Stimulated activated naive CD4-positive, alpha-beta T cell (primary cell): Measurements from ENCODE around the gene XYLT1.
A peak's percentile ranks its signal among the peaks of the same experiment; 100 is the strongest.

ENCODE experiments used
- DNase-seq, 6 experiments: peaks; one replicate each; lab custom pipeline; 2025; lab: John Stamatoyannopoulos, UW

Gene XYLT1

GRCh38 chr16:17375461-17376304, 95.1 kb downstream of the XYLT1 start:
- no peak for DNase-seq

DNA sequence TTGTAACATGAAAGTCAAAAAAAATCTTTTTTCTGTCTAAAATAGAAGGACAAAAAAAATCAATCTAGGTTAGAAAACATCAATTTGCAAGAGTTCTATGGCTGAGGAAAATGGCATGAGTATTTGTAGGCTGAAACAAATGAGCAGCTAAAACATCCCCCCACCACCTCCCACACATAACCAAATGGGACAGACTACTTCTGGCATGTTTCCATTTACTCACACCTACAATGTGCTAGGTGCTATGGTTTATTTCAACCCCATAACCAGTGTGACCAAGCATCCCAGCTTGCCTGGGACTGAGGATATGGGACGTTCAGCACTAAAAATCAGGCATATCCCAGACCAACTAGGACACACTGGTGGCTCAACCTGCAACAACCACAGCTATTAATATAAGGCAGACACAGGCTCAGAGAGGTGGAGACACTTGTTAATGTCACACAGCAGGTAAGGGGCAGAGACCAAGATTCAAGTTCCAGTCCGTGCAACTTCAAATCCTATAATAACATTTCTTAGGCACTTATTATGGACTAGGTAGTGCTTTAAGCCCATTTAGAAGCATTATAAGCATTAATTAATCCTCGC, 96.0 kb downstream of the XYLT1 start:
- no peak for DNase-seq

GRCh38 chr16:17373533-17373932, 97.2 kb downstream of the XYLT1 start:
- no peak for DNase-seq

DNA sequence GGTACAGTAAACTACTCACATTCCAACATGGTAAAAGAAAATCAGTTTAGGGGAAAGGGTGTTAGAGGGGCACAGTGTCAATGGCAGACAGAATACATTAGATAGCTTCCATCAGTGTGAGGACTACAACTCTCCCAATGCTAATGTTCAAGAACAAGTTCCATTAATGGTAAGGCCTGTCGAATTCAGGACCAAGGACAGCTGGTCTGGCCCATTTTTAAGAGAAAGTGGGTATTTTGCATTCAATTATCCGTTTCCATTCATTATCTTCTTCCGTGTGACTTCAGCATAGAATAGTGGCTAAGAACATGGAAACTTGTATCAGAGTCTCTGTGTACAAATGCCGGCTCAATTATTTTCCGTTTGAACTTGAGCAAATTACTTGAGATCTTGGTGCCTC, 98.4 kb downstream of the XYLT1 start:
- DNase-seq, result no peak

- no peak for DNase-seq
These were observed 99.5 kb downstream of the XYLT1 start for GRCh38 chr16:17371299-17371698.

DNA sequence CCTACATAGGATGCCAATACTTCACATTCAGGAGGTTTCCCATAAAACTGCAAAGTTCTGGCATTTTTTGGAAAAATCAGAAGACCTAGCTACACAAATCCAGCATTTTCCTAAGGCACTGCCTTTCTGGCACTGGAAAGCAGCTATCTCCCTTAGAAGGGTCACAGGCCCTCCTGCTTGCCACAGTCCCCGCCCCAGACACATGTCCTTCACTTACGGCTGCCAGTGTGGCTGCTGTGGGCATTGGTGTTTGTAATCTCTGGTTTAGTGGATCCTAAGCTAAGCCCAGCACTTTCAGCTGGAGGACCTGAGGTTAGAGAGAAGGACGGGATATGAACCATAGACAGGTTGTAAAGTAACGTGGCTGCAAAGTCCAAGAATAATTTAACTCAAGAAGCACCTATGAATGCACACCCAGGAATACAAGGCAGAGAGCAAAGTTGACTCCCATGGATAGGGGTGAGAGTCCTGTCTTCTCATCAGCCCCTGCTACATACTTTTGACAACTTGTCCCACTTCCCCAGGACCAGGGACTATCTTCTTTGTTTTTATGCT, 100.0 kb downstream of the XYLT1 start:
- no peak for DNase-seq

DNA sequence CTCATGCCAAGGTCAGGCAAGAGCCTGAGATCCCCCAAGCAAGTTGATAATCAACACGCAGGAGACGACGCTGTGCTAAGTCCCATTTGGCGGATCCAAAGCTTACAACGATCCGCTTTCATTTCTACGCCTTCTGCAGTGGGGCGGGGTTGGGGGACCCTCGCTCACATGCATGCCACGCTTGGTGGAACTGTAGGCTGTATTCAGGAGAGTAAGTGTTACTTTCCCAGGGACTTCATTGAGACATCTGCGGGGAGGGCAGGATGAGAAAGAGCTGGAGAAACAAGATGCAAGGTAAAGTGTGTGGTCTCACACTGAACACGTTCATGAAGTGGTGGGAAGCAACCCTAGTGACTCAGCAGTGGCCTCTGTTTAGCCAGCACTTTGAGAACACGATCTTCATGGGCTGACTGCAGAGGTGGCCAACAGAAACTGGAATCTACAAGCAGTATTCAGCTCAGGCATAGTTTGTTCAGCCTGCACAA, 100.5 kb downstream of the XYLT1 start:
- peak in 1 of 6 experiments; percentile 40 for DNase-seq

- DNase-seq, result peak; percentile 50 to 93 (median 70)
These were observed 101.1 kb downstream of the XYLT1 start for GRCh38 chr16:17369421-17370222.

- DNase-seq, result peak in 4 of 6 experiments; percentile 35 to 85 (median 82)
These were observed 101.8 kb downstream of the XYLT1 start for GRCh38 chr16:17368951-17369350.

GRCh38 chr16:17368446-17368845, 102.3 kb downstream of the XYLT1 start:
- peak in 1 of 6 experiments; percentile 16 for DNase-seq

GRCh38 chr16:17367923-17368322, 102.8 kb downstream of the XYLT1 start:
- peak in 1 of 6 experiments; percentile 15 for DNase-seq

DNA sequence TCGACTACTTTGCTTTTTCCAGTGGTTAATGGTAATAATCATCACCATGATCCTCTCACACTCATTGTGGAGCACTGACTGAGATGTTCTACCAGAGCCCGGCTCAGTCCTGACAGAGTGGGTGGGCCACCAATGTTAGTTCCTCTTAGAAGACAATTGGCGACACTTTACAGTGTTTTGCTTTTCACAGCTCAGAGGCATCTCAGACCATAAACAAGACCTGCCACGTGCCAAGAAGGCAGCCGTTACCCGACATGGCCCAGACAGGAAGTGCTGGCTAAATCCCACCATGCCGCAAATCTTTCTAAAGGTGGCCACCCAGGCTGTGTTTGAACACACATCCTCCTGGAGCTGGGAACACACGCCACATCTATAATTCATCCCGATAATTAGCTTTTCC, 103.7 kb downstream of the XYLT1 start:
- DNase-seq, result peak in 2 of 6 experiments; percentile 14 to 25

DNA sequence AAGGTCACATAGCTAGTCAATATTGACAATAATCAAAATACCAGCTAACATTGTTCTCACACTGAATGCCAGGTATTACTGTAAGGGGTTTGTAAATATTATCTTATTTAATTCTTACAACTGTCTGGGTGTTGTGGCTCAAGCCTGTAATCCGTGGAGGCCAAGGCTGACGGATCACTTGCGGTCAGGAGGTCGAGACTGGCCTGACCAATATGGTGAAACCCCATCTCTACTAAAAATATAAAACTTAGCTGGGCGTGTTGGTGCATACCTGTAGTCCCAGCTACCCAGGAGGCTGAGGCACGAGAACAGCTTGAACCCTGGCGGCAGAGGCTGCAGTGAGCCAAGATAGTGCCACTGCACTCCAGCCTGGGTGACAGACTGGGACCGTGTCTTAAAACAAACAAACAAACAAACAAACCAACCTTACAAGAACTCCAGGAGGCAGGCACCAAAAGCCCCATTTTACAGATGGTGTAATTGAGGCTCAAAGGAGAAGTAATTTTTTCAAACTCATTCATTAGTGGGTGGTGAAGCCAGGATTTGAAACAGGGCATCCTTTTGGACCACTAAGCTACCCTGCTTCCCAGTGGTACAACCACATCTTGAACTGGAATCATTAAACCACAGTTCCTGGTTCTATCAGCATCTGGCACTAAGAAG, 104.3 kb downstream of the XYLT1 start:
- no peak for DNase-seq

- DNase-seq, result no peak
These were observed 105.0 kb downstream of the XYLT1 start for GRCh38 chr16:17365591-17366298.

DNA sequence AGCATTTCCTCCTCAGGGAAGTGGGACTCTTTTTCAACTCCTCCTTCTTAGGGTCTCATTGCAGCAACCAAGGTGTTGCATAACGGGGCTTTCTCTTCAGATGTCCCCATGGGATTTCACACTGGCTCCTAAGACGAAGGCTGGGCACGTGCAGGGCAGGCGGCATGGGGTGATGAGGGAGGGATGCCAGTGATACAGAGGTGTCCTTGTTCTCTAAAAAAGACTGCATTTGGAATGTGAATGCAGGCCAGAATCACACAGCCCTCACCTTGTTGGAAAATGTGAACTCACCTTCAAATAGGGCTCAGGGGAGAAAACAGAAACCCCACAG, 105.6 kb downstream of the XYLT1 start:
- no peak for DNase-seq

- peak; percentile 27 to 93 (median 72) for DNase-seq
These were observed 106.2 kb downstream of the XYLT1 start for GRCh38 chr16:17364319-17365210.

GRCh38 chr16:17362946-17363345, 107.8 kb downstream of the XYLT1 start:
- DNase-seq, result no peak

- DNase-seq, result no peak
These were observed 108.6 kb downstream of the XYLT1 start for GRCh38 chr16:17362183-17362582.

- DNase-seq, result no peak
These were observed 110.1 kb downstream of the XYLT1 start for GRCh38 chr16:17360693-17361122.
